Stimulated activated CD4-positive, alpha-beta T cell treated with anti-CD3 and anti-CD28 coated beads, Interleukin-2, amount 100 ng/mL, for 24 hours (primary cell): ENCODE results near the gene IL13.
A peak's percentile ranks its signal among the peaks of the same experiment; 100 is the strongest.

ENCODE experiments used
- DNase-seq, 2 donors: peaks; one replicate each; pipeline ENCODE4 v3.0.0-alpha.2; 2020

IL13 gene

DNA sequence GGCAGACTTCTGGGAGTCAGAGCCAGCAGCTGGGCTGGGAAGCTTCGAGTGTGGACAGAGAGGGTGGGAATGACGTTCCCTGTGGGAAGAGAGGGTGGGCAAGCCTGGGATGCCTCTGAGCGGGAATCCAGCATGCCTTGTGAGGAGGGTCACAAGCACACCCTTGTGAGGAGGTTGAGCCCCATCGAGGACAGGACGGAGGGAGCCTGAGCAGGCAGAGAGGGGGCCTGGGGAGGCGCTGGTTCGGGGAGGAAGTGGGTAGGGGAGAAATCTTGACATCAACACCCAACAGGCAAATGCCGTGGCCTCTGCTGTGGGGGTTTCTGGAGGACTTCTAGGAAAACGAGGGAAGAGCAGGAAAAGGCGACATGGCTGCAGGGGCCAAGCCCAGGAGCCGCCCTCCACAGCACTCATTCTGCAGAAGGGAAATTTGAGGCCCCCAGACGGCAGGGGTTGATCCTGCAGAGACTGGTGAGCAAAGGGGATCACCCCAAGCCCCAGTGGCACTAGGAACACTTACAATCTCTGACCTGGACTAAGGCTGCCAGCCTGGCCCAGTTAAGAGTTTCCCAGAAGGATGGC lies 1.1 kb upstream of the IL13 start:
- no peak for DNase-seq

DNA sequence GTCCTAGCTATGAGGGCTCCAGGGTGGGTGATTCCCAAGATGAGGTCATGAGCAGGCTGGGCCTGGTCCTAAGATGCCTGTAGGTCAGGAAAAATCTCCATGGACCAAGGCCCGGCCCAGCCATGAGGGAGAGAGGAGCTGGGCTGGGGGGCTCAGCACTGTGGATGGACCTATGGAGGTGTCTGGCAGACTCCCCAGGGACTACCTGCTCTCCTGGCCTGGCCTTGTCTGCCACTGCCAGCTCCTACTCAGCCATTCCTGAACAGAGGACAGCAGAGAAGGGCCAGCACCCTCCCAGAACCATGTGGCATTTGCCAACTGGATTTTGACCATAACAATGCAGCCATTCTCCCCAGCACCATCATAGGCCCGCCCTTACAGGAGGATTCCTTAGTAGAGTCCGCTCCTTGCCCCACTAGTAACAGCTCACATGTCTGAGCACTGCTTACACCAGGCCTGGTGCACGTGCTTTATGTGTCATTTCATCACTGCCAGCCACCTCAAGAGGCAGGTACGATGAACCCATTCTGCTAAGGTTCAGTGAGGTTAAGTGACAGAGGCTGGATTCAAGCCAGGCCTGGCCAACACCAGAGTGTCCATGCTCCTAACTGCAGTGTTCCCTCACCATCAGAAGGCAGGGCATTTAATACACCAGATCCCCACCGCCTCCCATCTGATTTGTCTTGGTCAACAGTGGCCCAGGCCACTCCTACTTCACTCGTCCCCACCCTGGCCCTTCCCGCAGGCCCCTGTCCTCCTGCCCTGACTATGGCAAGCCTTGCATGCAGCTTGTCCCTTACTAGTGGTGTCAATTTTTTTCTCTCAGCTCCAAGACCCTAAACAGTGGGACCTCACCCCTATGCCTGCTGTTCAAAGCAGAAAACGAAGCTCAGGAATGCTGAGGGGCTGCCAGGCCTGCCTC lies 669 bp downstream of the IL13 start:
- DNase-seq = no peak

DNA sequence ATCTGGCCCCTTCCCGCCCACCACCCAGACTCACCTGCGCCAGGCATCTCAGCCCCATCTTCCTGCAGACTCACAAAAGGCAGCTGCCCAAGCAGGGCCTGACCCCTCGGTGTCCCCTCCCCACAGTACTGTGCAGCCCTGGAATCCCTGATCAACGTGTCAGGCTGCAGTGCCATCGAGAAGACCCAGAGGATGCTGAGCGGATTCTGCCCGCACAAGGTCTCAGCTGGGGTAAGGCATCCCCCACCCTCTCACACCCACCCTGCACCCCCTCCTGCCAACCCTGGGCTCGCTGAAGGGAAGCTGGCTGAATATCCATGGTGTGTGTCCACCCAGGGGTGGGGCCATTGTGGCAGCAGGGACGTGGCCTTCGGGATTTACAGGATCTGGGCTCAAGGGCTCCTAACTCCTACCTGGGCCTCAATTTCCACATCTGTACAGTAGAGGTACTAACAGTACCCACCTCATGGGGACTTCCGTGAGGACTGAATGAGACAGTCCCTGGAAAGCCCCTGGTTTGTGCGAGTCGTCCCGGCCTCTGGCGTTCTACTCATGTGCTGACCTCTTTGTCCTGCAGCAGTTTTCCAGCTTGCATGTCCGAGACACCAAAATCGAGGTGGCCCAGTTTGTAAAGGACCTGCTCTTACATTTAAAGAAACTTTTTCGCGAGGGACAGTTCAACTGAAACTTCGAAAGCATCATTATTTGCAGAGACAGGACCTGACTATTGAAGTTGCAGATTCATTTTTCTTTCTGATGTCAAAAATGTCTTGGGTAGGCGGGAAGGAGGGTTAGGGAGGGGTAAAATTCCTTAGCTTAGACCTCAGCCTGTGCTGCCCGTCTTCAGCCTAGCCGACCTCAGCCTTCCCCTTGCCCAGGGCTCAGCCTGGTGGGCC lies 1.9 kb downstream of the IL13 start:
- DNase-seq = no peak

DNA sequence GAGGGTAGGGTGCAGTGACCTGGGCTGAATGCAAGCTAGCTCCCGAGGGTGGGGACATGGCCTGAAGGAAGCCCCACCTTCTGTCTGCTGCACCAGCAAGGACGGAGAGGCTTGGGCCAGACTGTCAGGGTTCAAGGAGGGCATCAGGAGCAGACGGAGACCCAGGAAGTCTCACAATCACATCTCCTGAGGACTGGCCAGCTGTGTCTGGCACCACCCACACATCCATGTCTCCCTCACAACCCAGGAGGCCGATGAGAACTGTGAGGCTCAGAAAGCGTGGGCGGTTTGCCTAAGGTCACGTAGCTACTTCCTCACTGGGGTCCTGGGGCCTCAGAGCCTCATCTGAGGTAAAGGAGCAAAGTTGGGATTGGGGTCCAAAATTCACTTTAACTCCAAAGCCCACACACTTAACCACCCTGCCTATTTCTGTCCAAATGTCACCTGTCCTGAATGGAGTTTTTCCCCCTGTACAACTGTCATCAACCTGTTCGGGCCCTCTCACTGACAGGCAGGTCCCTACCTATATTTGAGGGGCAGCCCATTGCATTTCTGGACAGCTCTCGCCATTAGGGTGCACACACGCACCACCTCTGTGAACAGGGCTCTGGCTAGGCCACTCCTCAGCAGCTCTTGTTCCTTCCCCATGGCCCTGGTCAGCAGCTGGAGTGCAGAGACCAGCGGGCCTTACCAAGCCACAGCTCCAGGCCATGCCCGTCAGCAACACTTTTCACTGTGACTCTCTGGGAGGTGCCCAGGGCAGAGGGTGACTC lies 3.4 kb downstream of the IL13 start:
- DNase-seq = no peak

DNA sequence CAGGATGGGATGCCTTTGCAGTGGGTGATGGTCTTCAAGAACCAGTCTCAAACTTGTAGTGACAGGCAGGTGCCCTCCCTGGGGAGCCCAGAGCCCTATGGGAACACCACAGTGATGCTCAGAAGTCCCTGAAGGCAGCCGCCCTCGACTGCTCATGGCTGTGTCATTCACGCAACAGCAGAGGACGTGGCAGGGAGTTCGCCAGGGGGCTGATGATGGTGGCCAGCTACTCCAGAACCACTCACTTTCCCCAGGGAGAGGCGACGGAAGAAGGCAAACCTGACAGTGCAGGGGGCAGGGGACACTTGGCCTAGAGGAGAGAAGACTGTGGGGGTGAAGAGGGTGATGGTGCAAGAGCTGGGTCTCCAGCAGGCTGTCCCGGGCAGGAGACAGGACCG lies 4.0 kb downstream of the IL13 start:
- DNase-seq = no peak

DNA sequence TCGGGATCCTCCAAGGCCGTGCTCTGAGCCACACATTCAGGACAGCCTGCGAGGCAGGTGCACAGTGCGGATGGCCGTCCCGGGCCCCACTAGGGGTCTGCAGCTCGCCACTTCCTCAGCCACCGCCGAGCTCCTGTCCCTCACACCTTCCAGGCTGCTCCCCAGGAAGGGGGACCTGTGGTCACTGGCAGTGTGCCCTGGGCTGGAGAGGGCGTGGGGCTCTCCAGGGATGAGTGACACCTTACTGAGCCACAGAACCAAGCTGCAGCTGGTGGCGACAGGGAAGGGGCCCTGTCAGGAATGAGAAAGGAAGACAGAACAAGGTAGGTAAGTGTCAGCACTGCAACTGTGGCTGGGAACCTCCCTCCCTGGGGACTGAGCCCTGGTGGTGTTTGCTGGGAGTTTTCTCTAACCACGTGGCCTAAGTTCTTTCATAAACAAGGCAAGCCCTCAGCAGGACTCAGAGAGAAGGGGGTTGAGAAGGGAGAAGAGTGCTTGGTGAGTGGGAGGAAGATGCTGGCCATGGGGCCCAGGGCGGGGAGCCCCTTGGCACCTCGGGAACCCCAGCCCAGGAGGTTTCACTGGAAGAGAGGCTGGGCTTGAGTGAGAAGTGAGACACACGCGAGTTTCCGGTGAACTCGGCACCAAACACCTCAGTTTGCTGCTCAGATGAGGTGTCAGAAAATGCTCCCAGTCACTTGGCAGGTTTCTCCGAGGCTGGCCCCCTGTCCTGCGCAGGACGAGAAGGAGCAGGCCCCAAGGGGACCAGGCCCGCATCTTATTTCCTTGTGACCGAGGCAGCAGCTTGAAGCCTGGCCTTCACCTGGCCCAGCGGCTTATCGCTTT lies 5.2 kb downstream of the IL13 start:
- peak; percentile 49 to 55 for DNase-seq

DNA sequence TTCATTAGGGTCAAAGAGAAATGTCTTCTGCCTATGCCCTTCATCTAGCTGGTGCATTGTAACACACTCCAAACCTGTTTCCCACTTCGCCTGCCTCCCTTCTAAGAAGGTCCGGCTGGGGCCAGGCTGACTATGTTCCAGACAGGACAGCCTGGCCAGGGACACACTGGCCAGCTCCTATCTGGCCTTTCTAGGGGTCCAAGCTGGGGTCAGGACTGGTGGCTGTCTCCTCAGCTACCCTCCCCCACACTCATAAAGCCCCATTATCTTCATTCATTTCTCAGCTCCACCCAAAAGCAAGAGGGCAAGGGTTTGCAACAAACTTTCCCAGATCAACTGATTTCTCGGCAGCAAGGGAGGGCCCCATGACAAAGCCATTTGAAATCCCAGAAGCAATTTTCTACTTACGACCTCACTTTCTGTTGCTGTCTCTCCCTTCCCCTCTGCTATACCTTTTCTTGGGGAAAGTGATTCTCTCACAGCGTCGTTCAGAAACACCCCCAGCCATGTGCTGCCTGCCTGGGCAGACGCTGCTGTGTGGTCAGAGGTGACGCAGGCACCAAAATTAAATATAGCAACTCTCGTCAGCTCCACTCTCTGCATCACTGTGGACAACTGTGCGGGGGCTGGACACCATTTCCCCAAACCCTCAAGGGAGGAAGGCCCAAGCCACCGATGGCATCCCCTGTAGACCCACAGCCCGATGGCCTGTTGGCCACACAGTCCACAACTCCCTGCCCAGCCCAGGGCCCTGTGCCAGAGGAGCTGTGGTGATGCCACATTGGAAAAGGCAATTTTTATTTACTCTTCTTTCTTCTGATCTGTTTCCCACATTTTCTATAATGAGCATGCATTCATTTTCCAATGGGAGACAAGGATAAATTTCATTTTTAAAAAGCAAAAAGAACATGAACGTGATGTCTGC lies 6.1 kb downstream of the IL13 start:
- no peak for DNase-seq

DNA sequence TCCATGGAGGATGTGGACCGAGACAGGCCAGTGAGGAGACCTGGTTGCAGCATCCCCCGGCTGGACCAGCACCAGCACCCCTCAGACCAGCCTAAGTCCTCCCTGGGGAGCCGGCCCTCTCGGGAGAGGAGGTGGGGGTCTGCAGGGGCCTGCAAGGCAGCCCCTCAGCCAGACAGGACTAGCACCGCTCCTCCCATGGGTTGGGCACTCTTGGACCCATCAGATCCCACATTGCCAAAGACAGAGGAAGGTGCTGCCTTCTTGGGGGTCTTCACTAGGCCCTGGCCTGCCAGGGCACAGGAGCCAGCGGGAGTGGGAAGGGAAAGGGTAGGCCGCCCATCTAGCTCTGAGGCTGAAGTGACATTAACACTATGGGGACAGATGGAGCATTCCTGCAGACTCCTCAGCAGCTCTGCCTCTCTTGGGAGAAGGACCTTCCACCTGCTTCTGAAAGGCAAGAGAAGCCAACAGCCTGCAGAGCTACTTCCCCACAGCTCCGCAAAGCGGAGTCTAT lies 6.8 kb downstream of the IL13 start:
- no peak for DNase-seq

DNA sequence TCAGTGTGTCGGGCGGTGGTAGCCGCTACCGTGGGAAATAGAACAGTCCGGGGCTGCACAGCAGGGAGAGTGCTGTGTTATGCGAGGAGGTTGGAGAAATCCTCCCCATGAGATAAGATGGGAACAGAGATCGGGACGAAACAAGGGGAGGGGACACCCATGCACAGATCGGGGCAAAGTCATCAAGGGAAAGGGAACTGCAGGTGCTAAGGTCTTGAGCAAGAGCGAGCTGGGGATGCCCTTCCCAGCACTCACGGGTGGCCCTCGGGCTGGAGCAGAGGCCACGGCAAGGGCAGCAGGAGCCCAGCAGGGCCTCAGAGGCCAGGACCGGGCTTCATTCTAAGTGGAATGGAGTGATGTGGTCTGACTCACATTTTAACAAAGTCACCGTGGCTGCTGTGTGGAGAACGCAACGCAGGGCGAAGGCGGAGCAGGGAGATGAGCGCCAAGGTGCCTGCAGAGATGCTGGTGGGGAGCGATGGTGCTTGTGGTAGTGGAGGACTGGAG lies 7.7 kb downstream of the IL13 start:
- no peak for DNase-seq

DNA sequence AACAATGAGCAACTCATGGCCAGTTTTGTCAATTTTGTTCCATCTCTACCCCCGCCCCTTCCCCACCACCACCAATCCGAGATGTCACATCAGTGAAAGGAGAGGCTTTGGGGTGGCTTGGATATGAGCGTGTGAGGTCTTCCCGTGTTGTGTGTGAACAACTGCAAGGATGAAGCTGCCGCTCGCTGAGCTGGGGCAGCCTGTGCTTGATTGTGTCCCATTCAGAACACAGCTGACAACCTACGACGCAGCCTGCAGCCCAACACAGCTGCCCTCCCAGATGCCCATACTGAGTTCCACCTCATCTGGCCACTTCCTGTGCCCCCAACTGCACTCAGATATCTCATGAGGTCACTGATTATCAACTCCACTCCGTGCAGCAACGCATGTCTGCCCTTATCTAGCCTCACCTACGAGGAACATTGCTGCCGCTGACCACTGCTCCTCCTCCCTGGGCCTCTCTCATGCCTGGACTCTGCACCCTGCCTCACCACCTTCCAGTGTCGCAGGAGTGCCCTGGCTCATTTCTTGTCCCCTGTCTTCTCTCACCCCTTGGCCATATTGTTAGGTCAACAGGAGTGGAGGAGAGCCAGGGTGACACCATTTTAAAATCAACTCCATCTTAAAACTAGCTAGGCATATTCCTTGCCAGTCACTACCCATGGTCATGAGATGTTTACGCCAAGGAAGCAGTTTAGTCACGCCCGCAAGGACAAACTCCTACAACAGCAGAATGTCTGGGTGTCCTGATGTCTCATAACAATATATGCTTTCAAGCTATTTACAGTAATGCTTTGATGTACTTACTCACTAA lies 8.5 kb downstream of the IL13 start:
- DNase-seq = no peak

DNA sequence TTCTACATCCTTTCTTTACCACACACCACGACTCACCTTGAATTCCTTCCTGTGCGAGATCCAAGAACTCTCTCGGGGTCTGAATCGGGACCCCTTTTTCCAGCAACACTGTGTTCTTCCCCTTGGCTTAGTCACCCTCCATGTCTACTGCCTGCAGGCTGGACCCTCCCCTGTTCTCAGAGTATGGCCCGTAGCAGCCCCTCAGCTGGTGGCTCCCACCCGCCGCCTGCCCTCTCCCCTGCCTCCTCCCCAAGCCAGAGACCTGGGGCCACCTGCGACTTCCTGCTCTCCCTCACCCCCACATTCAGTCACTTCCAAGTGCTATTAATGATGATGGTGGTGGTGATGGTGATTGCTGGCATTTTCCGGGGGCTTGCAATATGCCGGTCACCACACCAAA lies 9.3 kb downstream of the IL13 start:
- DNase-seq = no peak

DNA sequence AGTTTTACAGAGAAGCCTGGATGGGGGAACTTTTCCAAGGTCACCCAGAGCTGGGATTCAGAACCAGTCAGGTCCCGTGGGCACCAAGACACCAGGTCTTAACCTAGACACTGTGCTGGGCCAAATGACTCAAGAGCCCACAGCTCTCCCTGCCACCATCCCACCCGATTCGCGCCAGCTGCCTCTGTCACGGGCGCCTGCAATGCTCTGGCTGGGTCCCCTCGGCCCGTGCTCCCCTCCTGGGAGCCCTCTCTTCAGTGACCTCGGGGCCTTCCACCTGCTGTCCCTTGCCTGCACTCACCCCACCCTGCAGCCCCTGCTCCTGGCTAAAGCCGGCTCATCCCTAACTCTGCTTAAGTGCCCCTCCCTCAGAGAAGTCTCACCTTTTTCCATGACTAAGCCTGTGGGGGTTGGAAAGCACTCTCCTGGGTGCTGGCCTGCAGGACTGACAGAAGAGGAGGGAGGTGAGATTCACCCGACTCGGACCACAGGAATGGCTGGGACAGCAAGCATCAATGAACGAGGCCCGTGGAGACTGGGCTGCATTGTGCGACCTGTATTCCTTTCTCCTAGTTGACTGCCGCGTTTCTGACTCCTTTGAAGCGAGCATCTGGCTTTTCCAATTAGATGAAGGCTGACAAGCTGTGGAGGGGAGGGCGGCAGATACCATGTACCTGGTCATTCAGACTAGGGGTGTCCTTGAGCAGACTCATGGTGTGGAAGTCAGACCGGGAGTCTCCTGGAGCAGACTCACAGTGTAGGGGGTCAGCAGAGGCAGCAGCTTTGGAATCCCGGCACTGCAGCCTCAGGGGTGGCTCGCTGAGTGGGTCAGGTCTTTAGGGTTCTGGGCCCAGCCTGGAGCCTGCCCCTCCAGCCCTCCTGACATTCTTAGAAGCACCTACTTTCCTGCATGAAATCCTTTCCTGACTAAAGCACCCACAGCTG lies 10.1 kb downstream of the IL13 start:
- no peak for DNase-seq

DNA sequence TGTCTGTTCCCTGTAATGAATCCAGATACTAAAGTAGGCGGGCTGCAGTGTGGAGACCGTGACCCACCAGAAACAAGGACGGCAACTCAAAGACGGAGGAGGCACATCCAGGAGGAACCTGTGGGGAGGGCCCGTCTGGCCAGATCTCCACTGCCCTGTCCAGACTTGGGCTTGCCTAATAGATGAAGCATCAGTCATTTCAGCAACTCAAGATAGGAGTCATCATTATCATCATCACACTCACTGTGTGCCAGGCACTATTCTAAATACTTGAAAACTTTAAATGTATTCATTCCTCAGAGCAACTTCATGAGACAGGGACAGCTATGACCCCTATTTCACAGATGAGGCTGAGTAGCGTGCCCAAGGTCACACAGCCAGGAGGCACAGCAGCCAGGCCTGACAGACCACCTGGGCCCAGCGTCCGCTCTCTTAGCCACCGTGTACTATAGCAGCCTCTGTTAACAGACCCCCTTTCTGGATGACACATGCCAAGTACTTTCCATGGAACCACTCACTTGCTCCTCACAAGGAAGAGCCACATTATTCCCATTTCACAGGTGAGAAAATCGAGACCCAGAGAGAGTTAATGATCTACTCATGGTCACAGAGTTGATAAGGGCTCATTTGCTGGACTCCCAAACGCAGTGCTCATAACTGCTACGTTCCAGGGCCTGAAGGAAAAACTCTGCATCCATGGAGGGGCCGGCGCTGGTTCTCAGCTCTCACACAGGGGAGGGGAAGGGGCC lies 10.9 kb downstream of the IL13 start:
- no peak for DNase-seq

DNA sequence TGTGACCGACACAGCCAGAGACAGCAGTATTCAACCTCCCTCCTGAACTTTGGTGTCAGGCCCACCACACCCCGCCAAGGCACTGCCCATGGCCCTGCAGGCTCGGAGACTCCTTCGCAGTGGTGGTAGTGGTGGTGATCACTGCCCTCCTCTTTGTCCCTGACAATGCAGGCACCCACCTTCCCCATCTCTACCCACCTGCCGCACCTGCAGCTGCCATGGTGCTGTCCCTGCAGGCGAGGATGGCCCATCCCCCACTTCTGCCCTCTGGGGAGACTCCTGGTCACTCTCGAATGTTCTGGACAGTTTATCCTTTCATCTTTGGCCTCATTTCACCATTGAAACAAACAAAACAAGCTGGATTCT lies 11.5 kb downstream of the IL13 start:
- DNase-seq = no peak

DNA sequence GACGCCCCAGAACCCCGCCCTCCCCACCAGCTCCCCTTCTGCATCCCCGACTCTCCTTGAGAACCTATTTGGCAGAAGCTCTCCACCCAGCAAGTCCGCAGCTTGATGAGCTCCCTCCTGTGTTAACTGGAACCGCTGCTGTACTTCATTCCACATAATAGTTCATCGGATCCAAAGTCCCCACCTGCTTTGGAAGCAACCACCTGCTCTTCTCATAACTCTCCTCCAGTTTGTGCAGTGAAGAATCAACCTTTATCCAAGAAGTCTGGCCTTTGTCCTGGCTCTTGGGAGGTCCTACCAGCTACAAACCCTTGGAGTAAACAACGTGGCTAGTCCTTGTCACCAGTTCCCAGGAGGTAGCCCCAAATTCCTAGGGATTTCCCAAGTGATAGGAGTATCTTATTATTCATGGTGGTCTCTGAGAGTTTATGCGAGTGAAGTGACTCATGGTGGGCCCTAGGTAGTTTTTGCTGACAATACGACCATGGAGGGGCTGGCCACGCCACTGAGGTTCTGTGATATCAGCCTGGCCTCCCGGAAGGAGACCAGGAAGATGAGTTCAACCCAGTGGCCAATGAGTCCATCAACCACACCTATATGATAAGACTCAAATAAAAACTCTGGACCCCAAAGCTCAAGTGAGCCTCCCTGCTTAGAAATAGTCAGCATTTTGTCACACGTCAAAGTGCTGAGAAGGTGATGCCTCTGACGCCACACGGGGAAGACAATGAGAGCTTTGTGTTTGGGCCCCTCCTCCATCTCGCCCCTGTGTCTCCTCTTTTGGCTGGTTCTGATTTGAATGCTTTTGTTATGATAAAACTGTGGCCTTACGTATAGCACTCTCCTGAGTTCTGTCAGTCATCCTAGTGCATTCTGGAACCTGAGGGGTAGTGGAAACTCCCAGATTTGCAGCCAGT lies 12.3 kb downstream of the IL13 start:
- DNase-seq = no peak

DNA sequence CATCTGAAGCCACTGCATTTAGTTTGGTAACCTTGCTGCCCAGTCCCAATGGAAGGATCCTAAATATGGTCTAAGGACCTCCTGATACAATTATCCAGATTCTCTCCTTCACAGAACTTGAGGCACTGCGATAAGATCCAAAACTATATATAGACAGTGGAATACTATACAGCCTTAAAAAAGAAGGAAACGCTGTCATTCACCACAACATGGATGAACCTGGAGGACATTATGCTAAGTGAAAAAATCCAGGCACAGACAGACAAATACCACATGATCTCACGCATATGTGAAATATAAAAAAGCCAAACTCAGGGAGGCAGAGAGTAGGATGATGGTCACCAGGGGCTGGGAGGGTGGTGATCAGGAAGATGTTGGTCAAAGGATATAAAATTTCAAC lies 13.0 kb downstream of the IL13 start:
- DNase-seq = no peak
